HG03103 (cell line): ENCODE data around the gene LRBA.

ENCODE experiments used
- ATAC-seq: cut with Tn5 transposase; IDR thresholded peaks from one replicate; pipeline ENCODE4 v1.9.1; 2021; ENCODE audit warnings: low read depth; ENCODE audit not compliant: unreplicated experiment

Gene LRBA

GRCh38 chr4:150890246-150890645 is 124.8 kb downstream of the LRBA start:
- ATAC-seq, result no peak

DNA sequence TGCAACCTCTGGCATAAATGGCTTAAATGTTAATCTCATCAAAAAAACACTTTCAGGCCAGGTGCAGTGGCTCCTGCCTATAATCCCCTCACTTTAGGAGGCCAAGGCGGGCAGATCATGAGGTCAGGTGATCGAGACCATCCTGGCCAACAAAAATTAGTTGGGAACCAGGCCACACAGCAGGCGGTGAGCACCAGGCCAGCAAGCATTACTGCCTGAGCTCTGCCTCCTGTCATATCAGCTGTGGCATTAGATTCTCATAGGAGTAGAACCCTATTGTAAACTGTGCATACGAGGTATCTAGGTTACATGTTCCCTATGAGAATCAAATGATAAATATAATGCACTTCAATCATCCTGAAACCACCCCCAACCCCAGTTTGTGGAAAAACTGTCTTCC is 125.8 kb downstream of the LRBA start:
- no peak for ATAC-seq

DNA sequence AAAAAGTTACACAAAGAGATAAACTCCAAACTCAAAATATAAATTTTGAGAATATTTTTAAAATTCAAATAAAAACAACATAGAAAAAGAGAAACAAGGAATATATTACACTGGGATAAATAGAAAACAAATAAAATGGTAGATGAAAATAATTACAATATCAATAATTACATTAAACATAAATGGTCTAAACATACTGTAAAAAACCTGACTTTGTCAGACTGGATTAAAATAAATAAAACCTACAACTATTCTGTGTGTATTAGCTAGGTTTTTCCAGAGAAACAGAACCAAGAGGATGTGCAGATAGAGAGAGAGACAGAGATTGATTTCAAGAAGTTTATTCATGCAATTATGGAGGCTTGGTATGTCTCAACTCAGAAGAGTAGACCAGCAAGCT is 126.5 kb downstream of the LRBA start:
- no peak for ATAC-seq

GRCh38 chr4:150888217-150888616 is 126.9 kb downstream of the LRBA start:
- no peak for ATAC-seq

- no peak for ATAC-seq
These were observed 128.5 kb downstream of the LRBA start for GRCh38 chr4:150886597-150886996.

DNA sequence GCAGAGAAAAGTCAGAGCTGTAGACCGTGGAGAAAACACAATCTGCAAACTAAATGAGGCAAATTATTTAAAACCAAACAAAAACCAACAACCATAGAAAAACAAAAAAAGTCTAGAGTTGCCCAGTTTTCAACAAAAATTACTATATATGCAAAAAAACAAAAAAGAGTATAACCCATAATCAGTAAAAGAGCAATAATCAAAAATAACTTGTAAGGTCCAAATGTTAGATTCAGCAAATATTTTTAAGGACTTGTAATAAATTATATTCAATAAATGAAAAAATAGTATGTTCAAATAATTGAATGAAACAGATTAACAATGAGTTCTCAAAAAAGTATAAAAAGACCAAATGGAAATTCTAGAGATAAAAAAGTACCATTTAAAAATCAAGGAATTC is 130.5 kb downstream of the LRBA start:
- ATAC-seq, result no peak

GRCh38 chr4:150875367-150875766 is 139.7 kb downstream of the LRBA start:
- no peak for ATAC-seq

GRCh38 chr4:150874338-150875226 is 140.5 kb downstream of the LRBA start:
- no peak for ATAC-seq

- ATAC-seq, result peak; percentile 59
These were observed 147.9 kb downstream of the LRBA start for GRCh38 chr4:150867148-150867547.

DNA sequence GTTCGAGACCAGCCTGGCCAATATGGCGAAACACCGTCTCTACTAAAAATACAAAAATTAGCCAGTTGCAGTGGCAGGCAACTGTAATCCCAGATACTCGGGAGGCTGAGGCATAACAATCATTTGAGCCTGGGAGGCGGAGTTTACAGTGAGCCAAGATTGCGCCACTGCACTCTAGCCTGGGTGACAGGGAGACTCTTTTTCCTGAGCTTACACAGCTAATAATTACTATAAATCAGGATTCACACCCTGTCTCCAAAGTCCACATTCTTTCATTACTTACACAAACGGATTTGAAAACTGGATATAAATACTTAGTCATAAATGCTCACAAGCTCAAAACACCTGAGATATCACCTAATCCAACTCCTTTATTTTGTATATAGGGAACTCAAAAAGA is 151.6 kb downstream of the LRBA start:
- no peak for ATAC-seq

GRCh38 chr4:150862829-150863228 is 152.3 kb downstream of the LRBA start:
- ATAC-seq, result no peak

DNA sequence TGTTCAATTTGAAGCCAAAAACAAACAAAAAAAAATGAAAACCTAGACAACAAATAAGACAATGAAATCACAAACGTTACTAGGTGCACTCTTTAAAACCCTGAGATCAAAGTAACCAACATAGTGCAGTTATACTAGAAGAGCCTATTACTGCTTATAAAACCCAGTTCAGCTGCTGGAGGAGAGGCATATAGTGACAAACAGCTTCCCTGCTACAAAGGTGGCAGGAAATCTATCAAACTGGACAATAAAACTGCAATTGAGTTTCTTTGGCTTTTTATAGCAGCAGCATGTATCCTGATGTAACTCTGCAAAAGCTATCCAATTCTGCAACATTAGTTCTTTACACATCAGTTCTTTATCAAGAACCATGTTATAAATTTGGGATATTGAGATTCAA is 155.6 kb downstream of the LRBA start:
- ATAC-seq, result no peak

DNA sequence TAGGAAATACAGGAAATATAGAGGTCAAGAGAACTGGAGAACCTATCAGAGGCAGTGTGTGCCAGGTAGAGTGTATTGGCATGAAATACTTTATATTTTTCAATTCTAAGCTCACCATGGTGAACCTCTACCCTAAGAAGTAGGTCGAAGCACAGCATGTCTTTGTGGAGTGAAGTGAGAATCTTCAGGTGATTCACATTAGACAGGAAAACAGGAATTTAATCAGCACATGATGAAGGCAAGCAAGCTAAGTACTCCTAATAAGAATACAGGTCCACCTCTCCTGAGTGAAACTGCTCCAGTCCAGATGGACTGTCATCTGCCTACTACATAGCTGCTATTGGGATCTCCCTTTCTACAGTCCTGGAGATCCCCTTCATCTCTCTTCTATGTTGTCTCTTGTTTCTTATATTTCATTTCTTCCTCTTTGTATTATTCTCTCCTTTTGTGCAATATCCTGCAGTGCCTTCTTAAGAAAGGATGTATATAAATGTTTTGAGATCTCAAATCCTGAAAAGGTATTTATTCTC is 159.0 kb downstream of the LRBA start:
- ATAC-seq, result no peak

- ATAC-seq, result no peak
These were observed 160.5 kb downstream of the LRBA start for GRCh38 chr4:150854600-150854999.

DNA sequence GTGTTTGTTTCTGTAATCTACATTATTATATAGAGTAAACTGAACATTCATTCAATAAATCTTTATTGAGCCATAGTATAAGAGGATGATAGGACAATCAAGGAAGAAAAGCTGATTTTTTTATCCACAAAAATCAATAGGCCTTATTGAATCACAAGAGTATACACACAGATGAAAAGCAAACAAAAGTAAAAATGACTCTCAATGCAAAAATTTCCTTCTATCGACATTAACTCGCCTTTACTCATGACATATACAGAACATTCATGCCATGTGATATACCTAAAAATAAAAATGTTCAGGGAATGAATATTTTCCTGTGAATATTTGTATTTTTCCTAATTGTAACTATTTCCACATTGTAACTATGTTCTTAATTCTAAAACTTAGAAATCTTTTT is 161.2 kb downstream of the LRBA start:
- no peak for ATAC-seq

- no peak for ATAC-seq
These were observed 162.9 kb downstream of the LRBA start for GRCh38 chr4:150852216-150852615.

- no peak for ATAC-seq
These were observed 166.1 kb downstream of the LRBA start for GRCh38 chr4:150849016-150849415.

- ATAC-seq, result peak; percentile 95
These were observed 186.9 kb downstream of the LRBA start for GRCh38 chr4:150828159-150828558.

DNA sequence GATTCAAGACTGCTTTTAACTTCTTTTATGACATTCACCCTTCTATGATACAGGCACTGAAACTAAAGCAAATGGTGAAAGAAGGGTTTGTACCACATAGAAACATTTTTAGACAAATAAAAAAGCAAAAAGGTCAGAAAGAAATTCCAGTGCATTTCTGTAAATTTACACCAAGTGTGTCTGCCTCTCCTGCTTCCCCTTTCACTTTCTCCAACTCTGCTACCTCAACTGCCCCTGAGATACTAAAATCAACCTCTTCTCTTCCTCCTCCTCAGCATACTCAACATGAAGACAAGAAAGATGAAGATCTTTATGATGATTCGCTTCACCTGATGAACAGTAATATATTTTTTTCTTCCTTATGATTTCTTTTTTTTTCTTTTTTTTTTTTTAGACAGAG is 187.9 kb downstream of the LRBA start:
- no peak for ATAC-seq

DNA sequence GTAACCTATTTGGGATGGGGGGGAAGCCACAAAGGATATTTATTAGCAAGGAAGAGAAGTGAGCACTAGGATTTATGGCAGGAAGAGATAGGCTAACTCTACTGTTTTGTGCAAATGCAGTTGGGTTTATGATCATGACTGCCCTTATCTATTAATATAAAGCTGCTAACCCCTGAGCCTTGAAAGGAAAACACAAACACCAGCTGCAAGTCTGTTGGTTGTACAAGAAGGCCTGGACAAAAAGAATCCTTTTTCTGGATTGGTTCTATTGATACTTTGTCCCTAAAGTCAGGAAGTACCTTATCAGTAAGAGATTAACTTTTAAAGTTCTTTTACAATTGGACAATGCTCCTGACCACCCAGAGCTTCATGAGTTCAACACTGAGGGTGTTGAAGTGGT is 188.8 kb downstream of the LRBA start:
- no peak for ATAC-seq

DNA sequence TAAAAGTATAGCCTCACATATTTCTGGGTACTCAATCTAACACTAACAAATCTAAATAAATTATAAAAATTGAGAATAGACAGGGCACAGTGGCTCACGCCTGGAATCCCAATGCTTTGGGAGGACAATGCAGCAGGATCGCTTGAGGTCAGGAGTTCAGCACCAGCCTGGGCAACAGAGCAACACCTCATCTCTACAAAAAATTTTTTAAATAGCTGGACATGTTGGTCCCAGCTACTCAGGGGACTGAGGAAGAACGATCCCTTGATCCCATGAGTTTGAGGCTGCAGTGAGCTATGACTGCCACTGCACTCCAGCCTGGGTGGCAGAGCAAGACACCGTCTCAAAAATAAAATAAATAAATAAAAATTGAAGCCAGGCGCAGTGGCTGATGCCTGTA is 192.7 kb downstream of the LRBA start:
- no peak for ATAC-seq

GRCh38 chr4:150821641-150822040 is 193.4 kb downstream of the LRBA start:
- ATAC-seq, result no peak
